AG10803 (cell line): ENCODE data around the gene ANAPC13.
A peak's percentile ranks its signal among the peaks of the same experiment; 100 is the strongest.

ENCODE experiments used
- DNase-seq: peaks from one replicate; pipeline ENCODE4 v3.0.0; 2010; ENCODE audit warnings: low read depth
- H3K4me3 ChIP-seq: 2 replicates; pipeline ENCODE4 v1.5.1; 2011; ENCODE audit warnings: mild to moderate bottlenecking, low read length, control low read depth
- CTCF ChIP-seq: conservative IDR thresholded peaks from 2 replicates; pipeline ENCODE4 v1.5.1; 2011; ENCODE audit warnings: mild to moderate bottlenecking, low read length, control low read depth, inconsistent platforms

The ANAPC13 gene

GRCh38 chr3:134458406-134458945 is 27.3 kb downstream of the ANAPC13 start:
- no peak overlapping the region for H3K4me3 ChIP-seq
- no peak for TF ChIP-seq CTCF
- DNase-seq, result no peak

DNA sequence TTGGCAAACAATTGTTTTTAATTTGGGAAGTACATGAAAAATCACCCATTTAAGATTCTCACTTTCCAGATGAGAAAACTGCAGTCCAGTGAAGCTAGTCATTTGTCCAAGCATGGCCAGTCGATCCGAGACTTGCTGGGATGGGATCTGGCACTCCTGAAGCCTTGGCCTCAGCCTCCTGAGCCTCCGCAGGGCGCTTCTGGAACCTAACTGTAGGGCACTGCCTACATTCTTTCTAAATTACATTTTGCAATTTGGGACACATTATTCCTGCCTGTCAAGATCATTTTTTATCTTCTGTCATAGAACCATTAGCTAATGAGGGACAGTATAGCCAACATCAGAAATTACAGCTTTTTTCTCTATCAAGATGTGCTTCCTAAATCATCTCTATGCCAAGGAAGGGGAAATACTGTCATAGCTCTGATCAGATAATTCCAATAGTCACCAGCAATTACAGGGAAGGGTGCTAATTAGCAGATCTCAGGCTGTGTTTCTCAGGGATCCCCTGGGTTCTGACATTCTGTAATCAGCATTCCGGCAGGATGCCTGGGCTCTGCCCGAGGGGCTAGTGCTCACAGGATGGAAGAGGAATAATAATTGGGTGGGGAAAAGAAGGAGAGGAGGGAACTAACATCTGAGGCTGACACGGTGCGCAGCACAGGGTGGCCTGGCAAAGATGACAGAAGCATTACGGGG is 28.3 kb downstream of the ANAPC13 start:
- no peak for TF ChIP-seq CTCF
- DNase-seq, result peak; percentile 44
- no peak overlapping the region for H3K4me3 ChIP-seq

DNA sequence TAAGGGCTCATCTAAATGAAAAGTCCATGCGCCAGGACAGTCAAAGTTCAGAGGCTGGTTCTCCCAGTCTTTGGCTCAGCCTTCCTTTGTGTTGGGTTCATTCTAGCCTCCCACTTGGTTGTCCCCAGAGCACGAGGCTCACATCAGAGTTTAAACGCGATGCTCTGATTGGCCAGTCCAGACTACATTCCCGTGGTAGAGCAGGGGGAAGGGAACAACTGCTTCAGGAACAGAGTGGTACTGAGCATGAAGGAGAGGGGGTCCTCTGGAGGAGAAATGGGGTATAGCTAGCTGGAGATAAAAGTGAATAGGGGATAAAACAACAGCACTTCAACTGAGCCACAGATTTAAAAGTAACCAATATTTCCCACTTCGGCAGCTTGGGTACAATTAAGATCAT is 32.2 kb downstream of the ANAPC13 start:
- DNase-seq, result no peak
- peak; percentile 18; the same call in 1 of the 2 replicates for TF ChIP-seq CTCF
- no peak overlapping the region for H3K4me3 ChIP-seq

DNA sequence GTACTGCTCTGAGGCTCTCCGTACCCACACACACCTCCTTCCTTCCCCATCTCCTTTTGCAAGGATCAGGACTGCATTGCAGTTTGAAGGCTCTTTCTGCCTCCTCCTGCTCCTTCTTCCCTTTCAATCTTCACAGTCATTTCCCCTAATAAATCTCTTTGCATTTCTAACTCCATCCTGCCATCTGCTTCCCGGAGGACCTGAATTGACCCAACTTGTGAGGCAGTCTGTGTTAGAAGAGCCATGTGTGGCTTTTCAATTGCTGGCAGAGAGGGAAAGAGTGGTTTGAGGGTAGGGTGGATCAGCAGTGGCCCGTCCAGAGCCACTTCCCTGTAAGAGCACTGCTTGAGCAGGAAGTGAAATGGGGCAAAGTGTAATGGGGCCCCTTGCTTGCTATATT is 35.8 kb downstream of the ANAPC13 start:
- no peak for TF ChIP-seq CTCF
- no peak for DNase-seq
- no peak overlapping the region for H3K4me3 ChIP-seq

GRCh38 chr3:134449277-134449676 is 36.5 kb downstream of the ANAPC13 start:
- DNase-seq, result no peak
- peak; percentile 45 for TF ChIP-seq CTCF
- no peak overlapping the region for H3K4me3 ChIP-seq

- TF ChIP-seq CTCF, result no peak
- no peak for DNase-seq
- no peak overlapping the region for H3K4me3 ChIP-seq
These were observed 37.1 kb downstream of the ANAPC13 start for GRCh38 chr3:134448664-134449063.

GRCh38 chr3:134447351-134447750 is 38.4 kb downstream of the ANAPC13 start:
- H3K4me3 ChIP-seq, result no peak overlapping the region
- TF ChIP-seq CTCF, result no peak
- no peak for DNase-seq
